ENCODE measurements around the gene HOXD8. TPM values are rescaled to one million over a fixed set of nuclear protein-coding genes. Genes with fewer than 3 reads are reported as not detected.

The HOXD8 gene
- total and polyA plus RNA-seq, 4 donors, result 0.34 to 1.6 (median 1.0) TPM

- no peak within 1 kb of the TSS for H3K9ac ChIP-seq (ENCODE audit: insufficient read depth in 1 of 2, low read length in 2 of 2)
- ATAC-seq (ENCODE audit: insufficient read depth, low FRiP score) (no peak), DNase-seq (peak in 1 of 3 donors; percentile 6)
- no peaks in the 10 kb centered on the region for H3K36me3 ChIP-seq (ENCODE audit: control insufficient read depth in 4 of 4, insufficient read depth in 4 of 4, low read length in 4 of 4)
- TF ChIP-seq CTCF (IDR thresholded peaks at IDR 0.05; ENCODE audit: control extremely low read depth, extremely low read depth), result no peak
- H3K4me3 ChIP-seq, result no peak within 1 kb of the TSS
- H3K4me1 ChIP-seq (ENCODE audit: control insufficient read depth in 5 of 5, insufficient read depth in 5 of 5, low read length in 5 of 5), result peaks cover 0 to 7% (median 0%) of the 10 kb centered on the region in 5 donors
- H3K27me3 ChIP-seq (ENCODE audit: control insufficient read depth in 3 of 3, insufficient read depth in 3 of 3, low read length in 2 of 3), result peaks cover 43 to 97% (median 92%) of the 10 kb centered on the region in 3 donors
- 3 to 7% methylated on average over 54 to 55 of the region's 55 CpGs for WGBS, 2 donors
- peaks cover 0 to 15% (median 0%) of the 10 kb centered on the region in 4 donors for H3K9me3 ChIP-seq (ENCODE audit: control insufficient read depth in 4 of 4, insufficient read depth in 3 of 4, low read length in 3 of 4)
- no peak within 1 kb of the TSS for H3K27ac ChIP-seq (ENCODE audit: low read depth in 1 of 2, low read length in 1 of 2)
These were observed 22.2 kb downstream of the HOXD8 start, which contains the start of gene HOXD4 for GRCh38 chr2:176151442-176152287. Gene HOXD4 (plus strand): TSS chr2:176151550. CDS start chr2:176151634, 84 bp downstream.

DNA sequence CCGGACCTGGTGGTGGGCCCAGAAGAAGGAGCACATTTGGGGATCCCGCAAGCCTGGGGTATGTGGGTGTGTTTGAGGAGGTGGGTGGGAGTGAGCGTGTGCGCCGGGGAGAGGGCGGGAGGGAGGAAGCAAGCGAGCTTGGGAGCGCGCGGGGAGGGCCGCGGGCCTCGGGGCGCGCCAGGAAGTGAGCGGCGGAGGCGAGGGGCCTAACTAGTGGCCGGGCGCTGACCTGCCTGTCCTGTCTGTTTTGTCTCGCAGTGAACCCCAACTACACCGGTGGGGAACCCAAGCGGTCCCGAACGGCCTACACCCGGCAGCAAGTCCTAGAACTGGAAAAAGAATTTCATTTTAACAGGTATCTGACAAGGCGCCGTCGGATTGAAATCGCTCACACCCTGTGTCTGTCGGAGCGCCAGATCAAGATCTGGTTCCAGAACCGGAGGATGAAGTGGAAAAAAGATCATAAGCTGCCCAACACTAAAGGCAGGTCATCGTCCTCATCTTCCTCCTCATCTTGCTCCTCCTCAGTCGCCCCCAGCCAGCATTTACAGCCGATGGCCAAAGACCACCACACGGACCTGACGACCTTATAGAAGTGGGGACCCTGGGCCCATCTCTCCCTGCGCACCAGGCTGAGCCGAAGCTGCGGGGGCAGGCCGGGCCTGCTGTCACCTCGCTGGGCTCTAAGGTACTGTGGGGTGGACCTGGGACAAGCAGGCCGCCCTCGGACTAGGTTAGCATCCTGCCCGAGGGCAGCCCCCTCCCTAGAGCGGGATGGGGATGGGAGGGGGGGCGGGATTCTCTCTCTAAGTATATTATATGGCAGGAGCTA is 23.1 kb downstream of the HOXD8 start:
- Histone ChIP-seq H3K9me3 (ENCODE audit: control insufficient read depth in 4 of 4, insufficient read depth in 3 of 4, low read length in 3 of 4) (peaks cover 0 to 17% (median 0%) of the 10 kb centered on the region in 4 donors), H3K36me3 (ENCODE audit: control insufficient read depth in 4 of 4, insufficient read depth in 4 of 4, low read length in 4 of 4) (no peaks in the 10 kb centered on the region), H3K9ac (ENCODE audit: insufficient read depth in 1 of 2, low read length in 2 of 2) (no peak overlapping the region), H3K27me3 (ENCODE audit: control insufficient read depth in 3 of 3, insufficient read depth in 3 of 3, low read length in 2 of 3) (peaks cover 43 to 97% (median 93%) of the 10 kb centered on the region in 3 donors), H3K4me1 (ENCODE audit: control insufficient read depth in 5 of 5, insufficient read depth in 5 of 5, low read length in 5 of 5) (peaks cover 0 to 10% (median 7%) of the 10 kb centered on the region in 5 donors), H3K4me3 (no peak overlapping the region), H3K27ac (ENCODE audit: low read depth in 1 of 2, low read length in 1 of 2) (no peak overlapping the region)
- WGBS, 2 donors, result 11 to 14% methylated on average over 48 of the region's 48 CpGs
- no peak for TF ChIP-seq CTCF (IDR thresholded peaks at IDR 0.05; ENCODE audit: control extremely low read depth, extremely low read depth)
- no peak for ATAC-seq (ENCODE audit: insufficient read depth, low FRiP score)
- peak in 1 of 3 donors; percentile 1 for DNase-seq

GRCh38 chr2:176154576-176155252 is 25.2 kb downstream of the HOXD8 start:
- ATAC-seq (ENCODE audit: insufficient read depth, low FRiP score) (no peak), DNase-seq (peak in 1 of 3 donors; percentile 1)
- H3K4me3 ChIP-seq, result no peak overlapping the region
- H3K27me3 ChIP-seq (ENCODE audit: control insufficient read depth in 3 of 3, insufficient read depth in 3 of 3, low read length in 2 of 3), result peaks cover 32 to 96% (median 92%) of the 10 kb centered on the region in 3 donors
- no peak overlapping the region for H3K27ac ChIP-seq (ENCODE audit: low read depth in 1 of 2, low read length in 1 of 2)
- peaks cover 0 to 15% (median 9%) of the 10 kb centered on the region in 5 donors for H3K4me1 ChIP-seq (ENCODE audit: control insufficient read depth in 5 of 5, insufficient read depth in 5 of 5, low read length in 5 of 5)
- peaks cover 0 to 13% (median 0%) of the 10 kb centered on the region in 4 donors for H3K9me3 ChIP-seq (ENCODE audit: control insufficient read depth in 4 of 4, insufficient read depth in 3 of 4, low read length in 3 of 4)
- H3K36me3 ChIP-seq (ENCODE audit: control insufficient read depth in 4 of 4, insufficient read depth in 4 of 4, low read length in 4 of 4), result no peaks in the 10 kb centered on the region
- 28 to 32% methylated on average over 11 of the region's 11 CpGs for WGBS, 2 donors
- no peak for TF ChIP-seq CTCF (IDR thresholded peaks at IDR 0.05; ENCODE audit: control extremely low read depth, extremely low read depth)
- no peak overlapping the region for H3K9ac ChIP-seq (ENCODE audit: insufficient read depth in 1 of 2, low read length in 2 of 2)

All from lung (tissue), 12 donors.